ENCODE measurements around the gene MFAP3. TPM values are rescaled to one million over a fixed set of nuclear protein-coding genes. Genes with fewer than 3 reads are reported as not detected.
"Not testable (repeated sequence)": the region's sequence is repeated elsewhere in the genome, so short reads cannot be mapped to it uniquely, and the experiment has no call there.

MFAP3 gene
- total RNA-seq, 3 donors from 2014 or later: 39.3 to 47.9 (median 43.0) TPM

GRCh38 chr5:154059039-154059430, 20.3 kb downstream of the MFAP3 start:
- no peaks in the 10 kb centered on the region for H3K9me3 ChIP-seq
- DNase-seq (ENCODE audit: low spot score in 2 of 2): no peak
- H3K4me3 ChIP-seq: no peak overlapping the region
- intact Hi-C loops (cut with DNase I; ENCODE audit: low total_unique reads): no loop called here
- no peaks in the 10 kb centered on the region for H3K4me1 ChIP-seq
- H3K27me3 ChIP-seq: no peaks in the 10 kb centered on the region
- H3K27ac ChIP-seq: no peak overlapping the region
- TF ChIP-seq CTCF (IDR thresholded peaks at IDR 0.05) (no peak), POLR2A (IDR thresholded peaks at IDR 0.05) (no peak), POLR2AphosphoS5 (IDR thresholded peaks at IDR 0.05) (no peak)
- H3K36me3 ChIP-seq: no peaks in the 10 kb centered on the region

GRCh38 chr5:154059583-154059982, 20.8 kb downstream of the MFAP3 start:
- H3K9me3 ChIP-seq: no peaks in the 10 kb centered on the region
- TF ChIP-seq CTCF (IDR thresholded peaks at IDR 0.05) (no peak), POLR2A (IDR thresholded peaks at IDR 0.05) (no peak), POLR2AphosphoS5 (IDR thresholded peaks at IDR 0.05) (no peak)
- intact Hi-C loops (cut with DNase I; ENCODE audit: low total_unique reads): no loop called here

GRCh38 chr5:154060606-154061005, 21.8 kb downstream of the MFAP3 start:
- no peak for DNase-seq (ENCODE audit: low spot score in 2 of 2)
- H3K27me3 ChIP-seq: no peaks in the 10 kb centered on the region
- intact Hi-C loops (cut with DNase I; ENCODE audit: low total_unique reads): no loop called here
- no peaks in the 10 kb centered on the region for H3K4me1 ChIP-seq
- no peaks in the 10 kb centered on the region for H3K9me3 ChIP-seq
- no peak overlapping the region for H3K4me3 ChIP-seq
- no peak for TF ChIP-seq POLR2A (IDR thresholded peaks at IDR 0.05)
- no peak for TF ChIP-seq CTCF (IDR thresholded peaks at IDR 0.05)
- TF ChIP-seq POLR2AphosphoS5 (IDR thresholded peaks at IDR 0.05): no peak
- no peaks in the 10 kb centered on the region for H3K36me3 ChIP-seq
- no peak overlapping the region for H3K27ac ChIP-seq

More at GRCh38 chr5:154059583-154059982, 20.8 kb downstream of the MFAP3 start:
- DNase-seq (ENCODE audit: low spot score in 2 of 2): no peak
- Histone ChIP-seq H3K4me3 (no peak overlapping the region), H3K4me1 (no peaks in the 10 kb centered on the region), H3K27ac (no peak overlapping the region), H3K27me3 (no peaks in the 10 kb centered on the region), H3K36me3 (no peaks in the 10 kb centered on the region)

- H3K9me3 ChIP-seq: no peaks in the 10 kb centered on the region
- no peak overlapping the region for H3K4me3 ChIP-seq
- no peaks in the 10 kb centered on the region for H3K4me1 ChIP-seq
- no peaks in the 10 kb centered on the region for H3K36me3 ChIP-seq
- DNase-seq (ENCODE audit: low spot score in 2 of 2): no peak
- H3K27ac ChIP-seq: no peak overlapping the region
- no peaks in the 10 kb centered on the region for H3K27me3 ChIP-seq
- no peak for TF ChIP-seq CTCF (IDR thresholded peaks at IDR 0.05)
- intact Hi-C loops (cut with DNase I; ENCODE audit: low total_unique reads): no loop called here
Measured at GRCh38 chr5:154063372-154063771, 24.6 kb downstream of the MFAP3 start.

- DNase-seq (ENCODE audit: low spot score in 2 of 2): no peak
- Histone ChIP-seq H3K4me3 (no peak overlapping the region), H3K36me3 (no peaks in the 10 kb centered on the region), H3K9me3 (no peaks in the 10 kb centered on the region), H3K4me1 (no peaks in the 10 kb centered on the region), H3K27me3 (no peaks in the 10 kb centered on the region), H3K27ac (no peak overlapping the region)
- intact Hi-C loops (cut with DNase I; ENCODE audit: low total_unique reads): no loop called here
- TF ChIP-seq POLR2AphosphoS5 (IDR thresholded peaks at IDR 0.05) (no peak), POLR2A (IDR thresholded peaks at IDR 0.05) (no peak), CTCF (IDR thresholded peaks at IDR 0.05) (no peak)
Measured at GRCh38 chr5:154065971-154066370, 27.2 kb downstream of the MFAP3 start.

- H3K27ac ChIP-seq; H3K9me3 ChIP-seq; DNase-seq (ENCODE audit: low spot score in 2 of 2); H3K4me1 ChIP-seq; H3K36me3 ChIP-seq; H3K27me3 ChIP-seq; H3K4me3 ChIP-seq: not testable (repeated sequence)
- intact Hi-C loops (cut with DNase I; ENCODE audit: low total_unique reads): loop anchor here (10.0 kb wide), 1 partner anchor 1795 kb away; no protein-coding TSS in a partner anchor
Measured at GRCh38 chr5:154069854-154070253, 31.1 kb downstream of the MFAP3 start.

Data from breast epithelium (tissue), 4 donors.